A549 (cell line): Measurements from ENCODE around the gene LGALS14. TPM values are rescaled to one million over a fixed set of nuclear protein-coding genes. Genes with fewer than 3 reads are reported as not detected.

ENCODE experiments used
- ATAC-seq, 2 experiments: fragments of 200-7000 bp in 1 of 2; fragments of >200 bp in 1 of 2; cut with Nextera tagmentation in 1 of 2; cut with Tn5 transposase in 1 of 2; 3 replicates each; pipeline versions ENCODE4 v1.8.0 to v1.9.1; 2018 to 2020; ENCODE audit warnings: mild to moderate bottlenecking in 1 of 2, moderate library complexity in 1 of 2
- CTCF ChIA-PET: fragments of 300-600 bp; sonication (Branson Sonifier 250); formaldehyde crosslinking; extraction: SDS; loops from one replicate; lab custom pipeline; 2021; ENCODE audit warnings: antibody characterized with exemption, inconsistent platforms; lab: Yijun Ruan, JAX
- POLR2A ChIA-PET: fragments of 350-600 bp; formaldehyde crosslinking; extraction: SDS; loops from one replicate; lab custom pipeline; 2021; ENCODE audit warnings: antibody characterized with exemption, inconsistent platforms; lab: Yijun Ruan, JAX
- DNase-seq, 2 experiments: peaks; one replicate each; pipeline versions ENCODE4 v3.0.0 to v3.0.0-alpha.2; 2011 to 2016; ENCODE audit warnings: low read depth in 1 of 2, low spot score in 1 of 2
- FAIRE-seq: peaks from 2 replicates; lab custom pipeline; 2011; peaks lifted over from hg19 to GRCh38; lab: Jason Lieb, UNC
- H3K27ac ChIP-seq, 2 experiments: fragments of >200 bp; sonication (Bioruptor Twin); formaldehyde crosslinking; 3 replicates each; pipeline ENCODE4 v1.5.1; 2016 to 2017
- H3K4me1 ChIP-seq: fragments of >200 bp; sonication (Bioruptor Twin); formaldehyde crosslinking; 3 replicates; pipeline ENCODE4 v1.6.1; 2016
- H3K4me2 ChIP-seq: fragments of >200 bp; sonication (Bioruptor Twin); formaldehyde crosslinking; 3 replicates; pipeline ENCODE4 v1.6.1; 2016
- H3K4me3 ChIP-seq: fragments of >200 bp; sonication (Bioruptor Twin); formaldehyde crosslinking; 3 replicates; pipeline ENCODE4 v1.5.1; 2016
- H3K9me3 ChIP-seq: fragments of >200 bp; sonication (Bioruptor Twin); formaldehyde crosslinking; 3 replicates; pipeline ENCODE4 v1.6.1; 2016
- ATOH8 ChIP-seq: fragments of 250-450 bp; sonication (Bioruptor Pico); IDR thresholded peaks from 2 replicates; pipeline ENCODE4 v1.5.0; 2020; ENCODE audit warnings: low read depth, mild to moderate bottlenecking, moderate library complexity
- BCL3 ChIP-seq: fragments of >200 bp; sonication (Bioruptor Twin); formaldehyde crosslinking; IDR thresholded peaks from 3 replicates; pipeline ENCODE4 v1.6.1; 2016
- CBX2 ChIP-seq: fragments of 200-600 bp; sonication (generic); IDR thresholded peaks from 2 replicates; pipeline ENCODE4 v1.6.1; 2016; ENCODE audit warnings: low read depth, mild to moderate bottlenecking, borderline replicate concordance
- CEBPB ChIP-seq, 2 experiments: fragments of >200 bp in 1 of 2; sonication (Bioruptor Twin) in 1 of 2; formaldehyde crosslinking in 1 of 2; IDR thresholded peaks; 2 replicates each; pipeline ENCODE4 v1.6.1; 2012 to 2016
- CHD2 ChIP-seq: fragments of 150-350 bp; IDR thresholded peaks from 2 replicates; pipeline ENCODE4 v1.6.1; 2014; ENCODE audit warnings: low read length; ENCODE audit not compliant: partially characterized antibody
- E2F6 ChIP-seq: IDR thresholded peaks from 2 replicates; pipeline ENCODE4 v1.6.1; 2012; ENCODE audit warnings: low read depth, borderline replicate concordance
- ELK1 ChIP-seq: fragments of 150-350 bp; IDR thresholded peaks from 2 replicates; pipeline ENCODE4 v1.6.1; 2014; ENCODE audit warnings: low read depth, mild to moderate bottlenecking, low read length
- EP300 ChIP-seq, 2 experiments: fragments of >200 bp; sonication (Bioruptor Twin); formaldehyde crosslinking; IDR thresholded peaks; 2 replicates in 1 of 2; 3 replicates in 1 of 2; pipeline ENCODE4 v1.6.1; 2016 to 2017
- ESRRA ChIP-seq: fragments of 150-350 bp; IDR thresholded peaks from 2 replicates; pipeline ENCODE4 v1.6.1; 2014; ENCODE audit warnings: mild to moderate bottlenecking, low read length, borderline replicate concordance
- FOSB ChIP-seq: fragments of 250-450 bp; sonication (Bioruptor Pico); IDR thresholded peaks from 2 replicates; pipeline ENCODE4 v1.5.0; 2020; ENCODE audit warnings: mild to moderate bottlenecking, moderate library complexity
- FOSL2 ChIP-seq, 2 experiments: fragments of 450-650 bp in 1 of 2; fragments of >200 bp in 1 of 2; sonication (Bioruptor Twin) in 1 of 2; formaldehyde crosslinking; IDR thresholded peaks; 2 replicates each; pipeline versions ENCODE4 v1.5.0 to v1.6.1; 2016 to 2020; ENCODE audit warnings: mild to moderate bottlenecking in 1 of 2, moderate library complexity in 1 of 2
- FOXS1 ChIP-seq: fragments of 250-450 bp; sonication (Bioruptor Pico); IDR thresholded peaks from 2 replicates; pipeline ENCODE4 v1.5.0; 2020; ENCODE audit warnings: mild to moderate bottlenecking, moderate library complexity
- KDM5A ChIP-seq: fragments of 200-600 bp; sonication (generic); IDR thresholded peaks from 2 replicates; pipeline ENCODE4 v1.6.1; 2016; ENCODE audit warnings: antibody characterized with exemption, mild to moderate bottlenecking
- MYC ChIP-seq: IDR thresholded peaks from 2 replicates; pipeline ENCODE4 v1.6.1; 2012; ENCODE audit warnings: mild to moderate bottlenecking, inconsistent platforms, low read length, improper control_type of control experiment, borderline replicate concordance
- NFE2L2 ChIP-seq: fragments of 150-350 bp; conservative IDR thresholded peaks from 2 replicates; pipeline ENCODE4 v1.6.1; 2014; ENCODE audit warnings: low read length
- NPAS2 ChIP-seq: fragments of 250-450 bp; sonication (Bioruptor Pico); IDR thresholded peaks from 2 replicates; pipeline ENCODE4 v1.8.0; 2022; ENCODE audit warnings: mild to moderate bottlenecking, moderate library complexity, borderline replicate concordance
- PBX3 ChIP-seq: IDR thresholded peaks from 2 replicates; pipeline ENCODE4 v1.6.1; 2012
- POLR2A ChIP-seq: IDR thresholded peaks from 2 replicates; pipeline ENCODE4 v1.6.1; 2012; ENCODE audit warnings: mild to moderate bottlenecking, low read length
- POLR2AphosphoS2 ChIP-seq: conservative IDR thresholded peaks from 2 replicates; pipeline ENCODE4 v1.6.1; 2012; ENCODE audit warnings: low read length, improper control_type of control experiment, inconsistent platforms
- RARB ChIP-seq: fragments of 250-450 bp; sonication (Bioruptor Pico); IDR thresholded peaks from 2 replicates; pipeline ENCODE4 v1.8.0; 2021; ENCODE audit warnings: mild to moderate bottlenecking, moderate library complexity
- ZC3H11A ChIP-seq: fragments of 450-650 bp; IDR thresholded peaks from 2 replicates; pipeline ENCODE4 v1.6.1; 2014; ENCODE audit warnings: antibody characterized with exemption, mild to moderate bottlenecking
- ZFP36 ChIP-seq: fragments of 450-650 bp; IDR thresholded peaks from 2 replicates; pipeline ENCODE4 v1.6.1; 2014; ENCODE audit warnings: borderline replicate concordance; ENCODE audit not compliant: partially characterized antibody
- ZSCAN20 ChIP-seq: fragments of 250-450 bp; sonication (Bioruptor Pico); IDR thresholded peaks from 2 replicates; pipeline ENCODE4 v1.8.0; 2022; ENCODE audit warnings: mild to moderate bottlenecking, moderate library complexity
- WGBS: methylation state at CpG from one replicate; pipeline ENCODE4 v1.1.6; 2017; ENCODE audit errors: missing lambda C conversion rate; 5-methylcytosine and 5-hydroxymethylcytosine counted together
- polyA plus RNA-seq, 4 experiments: library from polyadenylated mRNA; depleted of rRNA in 3 of 4; stranded (reverse); fragments of >200 nt; fragmentation: RNase III in 1 of 4; extraction: RNeasy Plus Mini Kit Qiagen cat#74134 plus additional on column Dnase treatment in 1 of 4; gene quantifications; 2 replicates in 3 of 4; 3 replicates in 1 of 4; pipeline ENCODE4 v1.2.3, GENCODE V29; 2011 to 2017
- TF ChIP-seq, protein P1 (sequence below): fragments of >200 bp; sonication (Bioruptor Twin); formaldehyde crosslinking; IDR thresholded peaks from 2 replicates; pipeline ENCODE4 v1.6.1; 2016

Gene LGALS14
- polyA plus RNA-seq, 2 of the 4 experiments (the other 2 are of a cell fraction), result not detected

DNA sequence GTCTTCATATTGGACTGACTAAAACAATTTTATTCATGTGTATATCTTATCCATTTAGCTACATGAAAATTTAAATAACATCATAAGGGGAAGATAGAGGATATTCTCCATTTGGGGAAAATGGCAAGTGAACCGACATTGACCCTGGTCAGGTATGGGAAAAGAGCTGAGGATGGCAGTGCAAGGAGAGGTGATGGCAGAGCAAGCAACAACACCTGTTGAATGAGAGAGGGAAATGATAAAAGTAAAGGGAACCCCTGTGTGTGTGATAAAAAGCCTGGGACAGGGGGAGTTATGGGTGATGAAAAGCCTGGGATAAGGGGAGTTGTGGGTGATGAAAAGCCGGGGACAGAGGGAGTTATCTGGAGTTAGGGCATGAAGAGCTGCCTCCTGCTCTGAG lies 29.6 kb downstream of the LGALS14 start:
- Histone ChIP-seq H3K4me1 (no peaks in the 10 kb centered on the region), H3K27ac (no peak overlapping the region), H3K4me2 (no peak overlapping the region), H3K9me3 (no peaks in the 10 kb centered on the region), H3K4me3 (no peak overlapping the region)
- 6% methylated on average over 2 of the region's 2 CpGs for WGBS
- POLR2A ChIA-PET, result no interaction called here
- ATAC-seq (no peak), DNase-seq (no peak), FAIRE-seq (no peak)
- CTCF ChIA-PET, result interaction anchor here (1.0 kb wide), 1 partner anchor 182 kb away, joined by 5 read pairs; no protein-coding TSS in a partner anchor
- no peak for TF ChIP-seq ESRRA
- no peak for TF ChIP-seq PBX3
- no peak for TF ChIP-seq ZC3H11A
- TF ChIP-seq ELK1, result no peak
- no peak for TF ChIP-seq FOXS1 (CRISPR knock-in tag)
- no peak for TF ChIP-seq CEBPB (IDR thresholded peaks at IDR 0.05)
- TF ChIP-seq MYC, result no peak
- no peak for TF ChIP-seq ZSCAN20 (CRISPR knock-in tag)
- TF ChIP-seq, protein P1, sequence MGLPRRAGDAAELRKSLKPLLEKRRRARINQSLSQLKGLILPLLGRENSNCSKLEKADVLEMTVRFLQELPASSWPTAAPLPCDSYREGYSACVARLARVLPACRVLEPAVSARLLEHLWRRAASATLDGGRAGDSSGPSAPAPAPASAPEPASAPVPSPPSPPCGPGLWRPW, result no peak
- TF ChIP-seq POLR2A, result no peak
- no peak for TF ChIP-seq EP300 (IDR thresholded peaks at IDR 0.05)

DNA sequence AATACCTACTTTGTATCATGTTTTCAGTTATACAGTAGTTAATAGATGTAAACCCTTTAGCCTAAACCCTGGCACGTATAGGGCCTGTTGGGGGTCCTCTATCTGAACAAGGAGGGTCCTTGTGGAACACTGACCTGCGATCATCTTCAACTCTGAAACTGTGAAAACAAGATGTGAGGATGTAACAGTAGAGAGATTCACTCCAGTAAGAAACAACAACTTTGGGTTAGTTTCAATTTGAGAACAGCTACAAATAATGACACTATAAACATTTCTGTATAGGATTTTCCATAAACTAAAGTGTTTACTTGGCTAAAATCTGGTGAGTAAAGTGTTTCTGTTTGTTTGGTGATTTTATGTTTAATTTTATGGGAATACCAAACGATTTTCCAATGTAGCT lies 31.4 kb downstream of the LGALS14 start:
- TF ChIP-seq ZC3H11A (no peak), CHD2 (no peak), ATOH8 (no peak), FOSL2 (IDR thresholded peaks at IDR 0.05) (no peak), FOSL2 (CRISPR knock-in tag; IDR thresholded peaks at IDR 0.05) (no peak)
- H3K9me3 ChIP-seq, result no peaks in the 10 kb centered on the region
- H3K4me3 ChIP-seq, result no peak overlapping the region
- POLR2A ChIA-PET, result no interaction called here
- H3K27ac ChIP-seq, result no peak overlapping the region
- H3K4me2 ChIP-seq, result no peak overlapping the region
- H3K4me1 ChIP-seq, result no peaks in the 10 kb centered on the region
- CTCF ChIA-PET, result interaction anchor here (0.7 to 1.5 kb wide), 3 partner anchors 23 to 235 kb away, joined by 3 to 5 read pairs (median 3); partner anchors contain the start of gene PSMC4
- DNase-seq, result no peak
- FAIRE-seq, result peak; percentile 99
- 5% methylated on average over 3 of the region's 3 CpGs for WGBS
- ATAC-seq, result no peak

GRCh38 chr19:39736088-39736487 lies 31.8 kb downstream of the LGALS14 start:
- H3K4me1 ChIP-seq, result no peaks in the 10 kb centered on the region
- FAIRE-seq (no peak), ATAC-seq (no peak), DNase-seq (no peak)
- TF ChIP-seq POLR2A (no peak), NFE2L2 (no peak), RARB (CRISPR knock-in tag) (no peak), FOSB (no peak), ELK1 (no peak), CEBPB (IDR thresholded peaks at IDR 0.05) (no peak), CBX2 (no peak), ESRRA (no peak), BCL3 (no peak), NPAS2 (CRISPR knock-in tag) (no peak), ATOH8 (no peak), POLR2AphosphoS2 (no peak), E2F6 (no peak), CHD2 (no peak), KDM5A (no peak), ZFP36 (no peak)
- POLR2A ChIA-PET, result no interaction called here
- no peak overlapping the region for H3K27ac ChIP-seq
- H3K4me2 ChIP-seq, result no peak overlapping the region
- WGBS, result 33% methylated on average over 5 of the region's 5 CpGs
- CTCF ChIA-PET, result interaction anchor here (0.7 to 1.5 kb wide), 3 partner anchors 22 to 235 kb away, joined by 3 to 5 read pairs (median 3); partner anchors contain the start of gene PSMC4
- no peaks in the 10 kb centered on the region for H3K9me3 ChIP-seq
- no peak overlapping the region for H3K4me3 ChIP-seq
